ENCODE measurements around the gene ARAP1.

ARAP1 gene

GRCh38 chr11:72673943-72674828 is 78.0 kb downstream of the ARAP1 start, which contains the start of gene PDE2A:
Gene PDE2A, minus strand, starts transcription at chr11:72674422. Its CDS starts 215 bp downstream, at chr11:72674207.
- no peak within 1 kb of the TSS for H3K4me3 ChIP-seq (ENCODE audit: low read depth, low read length)
- no peak for DNase-seq
- no peak within 1 kb of the TSS for H3K27ac ChIP-seq
- peaks cover 69% of the 10 kb centered on the region for H3K27me3 ChIP-seq (replicated peaks)
- in situ Hi-C loops (cut with HindIII; ENCODE audit: low pct_ligation_motif_present, low sequenced_read_pairs) = no loop called here
- TF ChIP-seq CTCF (IDR thresholded peaks at IDR 0.05; ENCODE audit: low read depth, low read length, missing control alignments) = no peak
- no peaks in the 10 kb centered on the region for H3K36me3 ChIP-seq (replicated peaks)

- no peak for TF ChIP-seq CTCF (IDR thresholded peaks at IDR 0.05; ENCODE audit: low read depth, low read length, missing control alignments)
- H3K4me3 ChIP-seq (ENCODE audit: low read depth, low read length) = no peak overlapping the region
- no peak overlapping the region for H3K27ac ChIP-seq
- peaks cover 64% of the 10 kb centered on the region for H3K27me3 ChIP-seq (replicated peaks)
- DNase-seq = no peak
- in situ Hi-C loops (cut with HindIII; ENCODE audit: low pct_ligation_motif_present, low sequenced_read_pairs) = no loop called here
- no peaks in the 10 kb centered on the region for H3K36me3 ChIP-seq (replicated peaks)
Measured at GRCh38 chr11:72673284-72673942, 78.8 kb downstream of the ARAP1 start.

GRCh38 chr11:72672597-72673238 is 79.5 kb downstream of the ARAP1 start:
- DNase-seq = no peak
- peaks cover 59% of the 10 kb centered on the region for H3K27me3 ChIP-seq (replicated peaks)
- no peaks in the 10 kb centered on the region for H3K36me3 ChIP-seq (replicated peaks)
- in situ Hi-C loops (cut with HindIII; ENCODE audit: low pct_ligation_motif_present, low sequenced_read_pairs) = no loop called here
- TF ChIP-seq CTCF (IDR thresholded peaks at IDR 0.05; ENCODE audit: low read depth, low read length, missing control alignments) = no peak
- no peak overlapping the region for H3K27ac ChIP-seq
- no peak overlapping the region for H3K4me3 ChIP-seq (ENCODE audit: low read depth, low read length)

DNA sequence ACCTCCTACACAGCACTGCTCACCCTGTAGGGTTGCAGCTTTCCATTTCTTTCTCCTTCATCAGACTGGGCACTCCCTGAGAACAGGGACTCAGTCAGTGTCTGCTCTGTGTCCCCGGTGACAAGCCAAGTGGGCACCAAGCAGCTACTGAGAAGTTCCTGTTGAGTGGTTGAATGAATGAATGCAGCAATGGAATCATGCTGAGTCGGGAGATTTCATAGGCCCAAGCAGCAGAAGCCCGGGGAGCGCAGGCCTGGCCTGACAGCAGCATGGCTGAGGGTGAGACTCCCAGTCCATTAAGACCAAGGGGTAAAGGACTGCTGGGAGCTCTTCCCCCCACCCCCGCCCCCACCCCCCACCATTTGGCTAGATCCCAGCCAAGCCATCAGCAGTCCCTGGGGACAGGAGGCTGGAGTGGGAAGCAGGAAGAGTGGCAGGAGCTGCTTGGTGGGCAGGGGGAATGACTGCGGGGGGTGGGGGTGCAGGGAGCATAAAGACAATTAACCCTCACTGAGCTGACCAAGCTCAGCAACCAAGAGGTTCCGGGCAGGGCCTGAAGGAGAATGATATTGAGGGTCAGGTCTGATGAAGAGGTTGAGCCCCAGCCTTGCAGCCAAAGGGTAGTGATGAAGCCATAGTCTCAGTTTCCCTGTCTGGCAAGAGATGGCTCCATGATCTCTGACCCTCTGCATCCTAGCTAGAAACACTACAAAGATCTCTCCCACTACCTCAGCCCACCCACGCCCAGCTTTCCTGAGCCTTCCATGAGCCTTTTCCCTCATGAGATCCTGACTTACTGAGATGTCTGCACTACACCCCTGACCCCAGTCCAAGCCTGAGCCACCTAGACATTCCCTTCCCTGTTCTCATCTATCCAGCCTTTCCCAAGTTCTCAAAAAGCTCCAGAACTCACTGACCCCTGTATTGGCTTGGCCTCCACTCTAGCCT is 80.8 kb downstream of the ARAP1 start:
- Histone ChIP-seq H3K27ac (no peak overlapping the region), H3K4me3 (ENCODE audit: low read depth, low read length) (no peak overlapping the region), H3K27me3 (replicated peaks) (peaks cover 46% of the 10 kb centered on the region), H3K36me3 (replicated peaks) (no peaks in the 10 kb centered on the region)
- no peak for DNase-seq
- no peak for TF ChIP-seq CTCF (IDR thresholded peaks at IDR 0.05; ENCODE audit: low read depth, low read length, missing control alignments)
- in situ Hi-C loops (cut with HindIII; ENCODE audit: low pct_ligation_motif_present, low sequenced_read_pairs) = no loop called here

GRCh38 chr11:72670041-72670440 is 82.2 kb downstream of the ARAP1 start:
- DNase-seq = no peak
- Histone ChIP-seq H3K27ac (no peak overlapping the region), H3K36me3 (replicated peaks) (no peaks in the 10 kb centered on the region), H3K4me3 (ENCODE audit: low read depth, low read length) (no peak overlapping the region), H3K27me3 (replicated peaks) (peaks cover 34% of the 10 kb centered on the region)
- no peak for TF ChIP-seq CTCF (IDR thresholded peaks at IDR 0.05; ENCODE audit: low read depth, low read length, missing control alignments)
- in situ Hi-C loops (cut with HindIII; ENCODE audit: low pct_ligation_motif_present, low sequenced_read_pairs) = no loop called here
